BLaER1 treated with 17β-estradiol and CSF1 and Interleukin-3, amounts not matched to agents 10 nM and 100 nM (cell line): ENCODE measurements around the gene ABCA7.

Source experiments
- H3K27ac ChIP-seq, 11 experiments: shearing (Covaris generic); formaldehyde crosslinking; 2 replicates each; pipeline ENCODE4 v1.8.1; 2022
- H3K27me3 ChIP-seq, 11 experiments: shearing (Covaris generic); formaldehyde crosslinking; 2 replicates each; pipeline ENCODE4 v1.8.1; 2022
- H3K36me3 ChIP-seq, 11 experiments: shearing (Covaris generic); formaldehyde crosslinking; 2 replicates each; pipeline ENCODE4 v1.8.1; 2022
- H3K4me1 ChIP-seq, 10 experiments: shearing (Covaris generic); formaldehyde crosslinking; 2 replicates each; pipeline ENCODE4 v1.8.1; 2022
- H3K4me2 ChIP-seq, 11 experiments: shearing (Covaris generic); formaldehyde crosslinking; 2 replicates each; pipeline ENCODE4 v1.8.1; 2022
- H3K4me3 ChIP-seq, 10 experiments: shearing (Covaris generic); formaldehyde crosslinking; 2 replicates each; pipeline ENCODE4 v1.8.1; 2022
- H3K9ac ChIP-seq, 11 experiments: shearing (Covaris generic); formaldehyde crosslinking; 2 replicates each; pipeline ENCODE4 v1.8.1; 2022
- H3K9me3 ChIP-seq, 11 experiments: shearing (Covaris generic); formaldehyde crosslinking; replicated peaks in 1 of 11; 2 replicates each; pipeline ENCODE4 v1.8.1; 2022
- H4K20me1 ChIP-seq, 11 experiments: shearing (Covaris generic); formaldehyde crosslinking; 2 replicates each; pipeline ENCODE4 v1.8.1; 2022
- Cebpa-rat ChIP-seq, 11 experiments: shearing (Covaris generic); IDR thresholded peaks; 2 replicates each; pipeline ENCODE4 v1.8.1; 2022

Gene ABCA7

GRCh38 chr19:1045247-1045603 lies 5.3 kb downstream of the ABCA7 start:
- no peak for TF ChIP-seq Cebpa-rat (IDR thresholded peaks at IDR 0.05)
- H3K27me3 ChIP-seq: no peaks in the 10 kb centered on the region
- H3K9ac ChIP-seq: no peak overlapping the region
- H3K27ac ChIP-seq: no peak overlapping the region
- H3K4me1 ChIP-seq: peaks cover 22 to 62% (median 47%) of the 10 kb centered on the region in 10 experiments
- peaks cover 0 to 24% (median 15%) of the 10 kb centered on the region in 11 experiments; a peak in 13 of 22 replicates for H4K20me1 ChIP-seq
- no peak overlapping the region for H3K4me2 ChIP-seq
- H3K9me3 ChIP-seq: no peaks in the 10 kb centered on the region; a peak in 1 of 22 replicates
- peaks cover 0 to 54% (median 0%) of the 10 kb centered on the region in 11 experiments; a peak in 7 of 22 replicates for H3K36me3 ChIP-seq
- no peak overlapping the region for H3K4me3 ChIP-seq

- Histone ChIP-seq H3K36me3 (peaks cover 0 to 59% (median 0%) of the 10 kb centered on the region in 11 experiments; a peak in 7 of 22 replicates), H3K9me3 (no peaks in the 10 kb centered on the region; a peak in 1 of 22 replicates), H3K27ac (no peak overlapping the region), H3K27me3 (no peaks in the 10 kb centered on the region), H3K4me2 (peak overlapping the region in 7 of 11 experiments; percentile 15 to 45 (median 32); a peak in 11 of 22 replicates), H3K4me3 (no peak overlapping the region), H3K9ac (no peak overlapping the region), H4K20me1 (peaks cover 0 to 23% (median 13%) of the 10 kb centered on the region in 11 experiments; a peak in 13 of 22 replicates), H3K4me1 (peaks cover 17 to 53% (median 37%) of the 10 kb centered on the region in 10 experiments)
- TF ChIP-seq Cebpa-rat (IDR thresholded peaks at IDR 0.05): no peak
Observed at GRCh38 chr19:1046117-1046626, 6.3 kb downstream of the ABCA7 start.

GRCh38 chr19:1046836-1047695 lies 7.2 kb downstream of the ABCA7 start:
- Histone ChIP-seq H3K36me3 (peaks cover 0 to 61% (median 0%) of the 10 kb centered on the region in 11 experiments; a peak in 7 of 22 replicates), H3K9ac (no peak overlapping the region), H3K4me1 (peaks cover 8 to 44% (median 28%) of the 10 kb centered on the region in 10 experiments; a peak in 19 of 20 replicates), H4K20me1 (peaks cover 0 to 14% (median 4%) of the 10 kb centered on the region in 11 experiments; a peak in 11 of 22 replicates), H3K4me2 (peak overlapping the region in 4 of 11 experiments; percentile 5 to 49 (median 38); a peak in 5 of 22 replicates), H3K9me3 (no peaks in the 10 kb centered on the region; a peak in 1 of 22 replicates), H3K4me3 (no peak overlapping the region), H3K27ac (no peak overlapping the region), H3K27me3 (no peaks in the 10 kb centered on the region)
- TF ChIP-seq Cebpa-rat (IDR thresholded peaks at IDR 0.05): no peak

DNA sequence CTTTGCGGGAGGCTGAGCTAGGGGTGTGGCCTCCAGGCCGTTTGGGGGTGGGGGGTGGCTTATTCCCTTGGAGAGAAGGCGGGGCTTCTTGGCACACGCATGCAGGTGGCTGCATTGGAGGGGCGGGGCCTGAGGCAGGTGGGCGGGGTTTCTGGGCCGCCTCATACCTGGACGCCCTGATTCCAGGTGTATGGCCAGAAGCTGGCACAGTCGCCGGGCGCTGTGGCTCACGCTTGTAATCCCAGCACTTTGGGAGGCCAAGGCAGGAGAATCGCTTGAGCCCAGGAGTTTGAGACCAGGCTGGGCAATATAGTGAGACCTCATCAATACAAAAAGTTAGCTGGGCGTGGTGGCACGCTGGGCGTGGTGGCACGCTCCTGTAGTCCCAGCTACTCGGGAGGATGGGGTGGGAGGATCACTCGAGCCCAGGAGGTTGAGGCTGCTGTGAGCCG lies 7.8 kb downstream of the ABCA7 start:
- no peak overlapping the region for H3K27ac ChIP-seq
- H3K4me1 ChIP-seq: peaks cover 2 to 38% (median 23%) of the 10 kb centered on the region in 10 experiments; a peak in 18 of 20 replicates
- no peak for TF ChIP-seq Cebpa-rat (IDR thresholded peaks at IDR 0.05)

GRCh38 chr19:1049106-1049505 lies 9.2 kb downstream of the ABCA7 start:
- no peaks in the 10 kb centered on the region; a peak in 1 of 22 replicates for H3K9me3 ChIP-seq
- TF ChIP-seq Cebpa-rat (IDR thresholded peaks at IDR 0.05): no peak
- H3K4me2 ChIP-seq: no peak overlapping the region
- no peak overlapping the region for H3K4me3 ChIP-seq
- H3K36me3 ChIP-seq: peaks cover 0 to 58% (median 0%) of the 10 kb centered on the region in 11 experiments; a peak in 7 of 22 replicates
- H4K20me1 ChIP-seq: peaks cover 0 to 8% (median 0%) of the 10 kb centered on the region in 11 experiments; a peak in 2 of 22 replicates
- H3K4me1 ChIP-seq: peaks cover 0 to 34% (median 18%) of the 10 kb centered on the region in 10 experiments; a peak in 16 of 20 replicates
- no peak overlapping the region for H3K9ac ChIP-seq
- no peak overlapping the region for H3K27ac ChIP-seq
- H3K27me3 ChIP-seq: no peaks in the 10 kb centered on the region

More for the DNA sequence above, 7.8 kb downstream of the ABCA7 start:
- Histone ChIP-seq H3K4me3 (no peak overlapping the region), H3K4me2 (no peak overlapping the region), H3K36me3 (peaks cover 0 to 54% (median 0%) of the 10 kb centered on the region in 11 experiments; a peak in 7 of 22 replicates), H3K27me3 (no peaks in the 10 kb centered on the region), H4K20me1 (peaks cover 0 to 9% (median 0%) of the 10 kb centered on the region in 11 experiments; a peak in 6 of 22 replicates), H3K9ac (no peak overlapping the region), H3K9me3 (no peaks in the 10 kb centered on the region; a peak in 1 of 22 replicates)

- H4K20me1 ChIP-seq: peaks cover 0 to 10% (median 0%) of the 10 kb centered on the region in 11 experiments; a peak in 3 of 22 replicates
- H3K4me3 ChIP-seq: no peak overlapping the region
- peaks cover 0 to 29% (median 15%) of the 10 kb centered on the region in 10 experiments; a peak in 16 of 20 replicates for H3K4me1 ChIP-seq
- peak in 2 of 11 experiments; percentile 39 to 74; a peak in 1 of 22 replicates for TF ChIP-seq Cebpa-rat (IDR thresholded peaks at IDR 0.05)
- no peak overlapping the region for H3K9ac ChIP-seq
- 0 out of 22 replicates have a peak overlapping the region, but pooled peaks of 1 of the 11 experiments have one; percentile 30 for H3K27ac ChIP-seq
- H3K36me3 ChIP-seq: peaks cover 0 to 59% (median 0%) of the 10 kb centered on the region in 11 experiments; a peak in 7 of 22 replicates
- no peaks in the 10 kb centered on the region for H3K27me3 ChIP-seq
- 0 out of 22 replicates have a peak overlapping the region, but pooled peaks of 1 of the 11 experiments have one; percentile 23 for H3K4me2 ChIP-seq
- no peaks in the 10 kb centered on the region; a peak in 1 of 22 replicates for H3K9me3 ChIP-seq
Observed at GRCh38 chr19:1049800-1050199, 9.9 kb downstream of the ABCA7 start.

DNA sequence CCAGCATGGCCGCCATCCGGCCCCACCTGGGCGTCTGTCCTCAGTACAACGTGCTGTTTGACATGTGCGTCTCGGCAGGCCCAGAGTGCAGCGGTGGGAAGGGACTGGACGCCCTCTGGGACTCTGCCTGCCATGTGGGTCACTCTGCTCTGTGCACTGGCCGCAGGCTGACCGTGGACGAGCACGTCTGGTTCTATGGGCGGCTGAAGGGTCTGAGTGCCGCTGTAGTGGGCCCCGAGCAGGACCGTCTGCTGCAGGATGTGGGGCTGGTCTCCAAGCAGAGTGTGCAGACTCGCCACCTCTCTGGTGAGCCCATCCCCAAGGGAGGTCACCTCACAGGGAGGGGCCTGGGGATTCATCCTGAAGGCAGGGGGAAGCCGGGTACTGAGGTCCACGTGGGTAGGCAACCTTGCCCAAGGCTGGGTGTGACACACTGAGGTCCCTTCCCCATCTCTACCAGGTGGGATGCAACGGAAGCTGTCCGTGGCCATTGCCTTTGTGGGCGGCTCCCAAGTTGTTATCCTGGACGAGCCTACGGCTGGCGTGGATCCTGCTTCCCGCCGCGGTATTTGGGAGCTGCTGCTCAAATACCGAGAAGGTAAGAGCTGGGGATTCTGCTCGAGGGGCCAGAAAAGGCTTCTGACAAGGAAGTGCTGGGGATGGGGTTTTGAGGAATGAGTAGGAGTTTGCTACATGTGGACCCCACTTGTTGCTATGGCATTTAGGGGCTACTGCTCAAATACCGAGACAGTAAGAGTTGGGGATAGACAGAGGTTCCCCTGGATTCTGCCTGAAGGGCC lies 11.3 kb downstream of the ABCA7 start:
- Histone ChIP-seq H3K4me3 (no peak overlapping the region), H3K9me3 (no peaks in the 10 kb centered on the region; a peak in 1 of 22 replicates)
- no peak for TF ChIP-seq Cebpa-rat (IDR thresholded peaks at IDR 0.05)

GRCh38 chr19:1051791-1052190 lies 11.9 kb downstream of the ABCA7 start:
- Histone ChIP-seq H3K36me3 (peaks cover 0 to 63% (median 0%) of the 10 kb centered on the region in 11 experiments; a peak in 7 of 22 replicates), H3K4me3 (no peak overlapping the region), H3K27ac (no peak overlapping the region), H3K9me3 (no peaks in the 10 kb centered on the region; a peak in 1 of 22 replicates), H3K27me3 (no peaks in the 10 kb centered on the region), H3K9ac (no peak overlapping the region), H3K4me1 (peaks cover under 1 to 20% (median 8%) of the 10 kb centered on the region in 10 experiments; a peak in 14 of 20 replicates), H4K20me1 (peaks cover 0 to 14% (median 0%) of the 10 kb centered on the region in 11 experiments; a peak in 4 of 22 replicates), H3K4me2 (no peak overlapping the region)
- TF ChIP-seq Cebpa-rat (IDR thresholded peaks at IDR 0.05): no peak

More for the DNA sequence above, 11.3 kb downstream of the ABCA7 start:
- no peak overlapping the region for H3K9ac ChIP-seq
- no peak overlapping the region; a peak in 1 of 22 replicates for H3K27ac ChIP-seq
- peaks cover 0 to 66% (median 0%) of the 10 kb centered on the region in 11 experiments; a peak in 7 of 22 replicates for H3K36me3 ChIP-seq
- no peak overlapping the region for H3K4me2 ChIP-seq
- H4K20me1 ChIP-seq: peaks cover 0 to 10% (median 0%) of the 10 kb centered on the region in 11 experiments; a peak in 4 of 22 replicates
- peaks cover 0 to 23% (median 11%) of the 10 kb centered on the region in 10 experiments; a peak in 16 of 20 replicates for H3K4me1 ChIP-seq
- no peaks in the 10 kb centered on the region for H3K27me3 ChIP-seq
